Gastroesophageal sphincter (tissue), 4 donors: ENCODE data around the gene PLAAT2. TPM values are rescaled to one million over a fixed set of nuclear protein-coding genes. Genes with fewer than 3 reads are reported as not detected.

Source experiments
- ATAC-seq: fragments of 150-250 bp; one replicate; pipeline ENCODE4 v1.9.1; 2016; ENCODE audit warnings: mild to moderate bottlenecking, moderate library complexity
- H3K27ac ChIP-seq, 4 donors: fragments of 200-600 bp; sonication (generic) in 3 of 4; 1 replicate in 3 of 4; 2 replicates in 1 of 4; pipeline ENCODE4 v1.5.1; 2016 to 2019
- H3K27me3 ChIP-seq: fragments of 200-600 bp; sonication (generic); one replicate; pipeline ENCODE4 v1.5.1; 2019
- H3K36me3 ChIP-seq, 2 donors: fragments of 200-600 bp; sonication (generic); one replicate each; pipeline ENCODE4 v1.5.1; 2019; ENCODE audit warnings: control low read depth in 1 of 2
- H3K4me1 ChIP-seq, 3 donors: fragments of 200-600 bp; sonication (generic); 1 replicate in 2 of 3; 2 replicates in 1 of 3; pipeline ENCODE4 v1.5.1; 2016 to 2019; ENCODE audit warnings: control low read depth in 2 of 3
- H3K4me3 ChIP-seq, 2 donors: fragments of 200-600 bp; sonication (generic); one replicate each; pipeline ENCODE4 v1.5.1; 2019; ENCODE audit warnings: mild to moderate bottlenecking in 1 of 2, moderate library complexity in 1 of 2
- H3K9me3 ChIP-seq, 3 donors: fragments of 200-600 bp; sonication (generic); one replicate each; pipeline ENCODE4 v1.5.1; 2017 to 2019; ENCODE audit warnings: control low read depth in 2 of 3
- CTCF ChIP-seq, 4 experiments: fragments of 200-600 bp in 2 of 4; fragments of 450-650 bp in 2 of 4; sonication (generic) in 1 of 4; IDR thresholded peaks; one replicate each; pipeline ENCODE4 v1.5.1; 2017 to 2019; ENCODE audit warnings: antibody characterized with exemption in 4 of 4, mild to moderate bottlenecking in 2 of 4, moderate library complexity in 2 of 4
- EP300 ChIP-seq: sonication (generic); formaldehyde crosslinking; IDR thresholded peaks from one replicate; pipeline ENCODE4 v1.6.1; 2017; ENCODE audit warnings: antibody characterized with exemption, mild to moderate bottlenecking
- POLR2A ChIP-seq, 2 donors: fragments of 450-650 bp; IDR thresholded peaks; one replicate each; pipeline ENCODE4 v1.6.1; 2017; ENCODE audit warnings: antibody characterized with exemption in 2 of 2, mild to moderate bottlenecking in 2 of 2, moderate library complexity in 1 of 2
- POLR2AphosphoS5 ChIP-seq: sonication (generic); formaldehyde crosslinking; IDR thresholded peaks from one replicate; pipeline ENCODE4 v1.6.1; 2017; ENCODE audit warnings: antibody characterized with exemption
- WGBS, 2 donors: methylation state at CpG; one replicate each; pipeline ENCODE4 v1.1.5; 2018; ENCODE audit warnings: low coverage in 1 of 2; 5-methylcytosine and 5-hydroxymethylcytosine counted together
- total RNA-seq, 4 donors: library from RNA; depleted of rRNA; stranded (reverse); fragments of >200 nt; gene quantifications; one replicate each; pipeline ENCODE4 v1.1.0, GENCODE V29; 2016

The PLAAT2 gene
- total RNA-seq, 4 donors from 2014 or later = not detected

DNA sequence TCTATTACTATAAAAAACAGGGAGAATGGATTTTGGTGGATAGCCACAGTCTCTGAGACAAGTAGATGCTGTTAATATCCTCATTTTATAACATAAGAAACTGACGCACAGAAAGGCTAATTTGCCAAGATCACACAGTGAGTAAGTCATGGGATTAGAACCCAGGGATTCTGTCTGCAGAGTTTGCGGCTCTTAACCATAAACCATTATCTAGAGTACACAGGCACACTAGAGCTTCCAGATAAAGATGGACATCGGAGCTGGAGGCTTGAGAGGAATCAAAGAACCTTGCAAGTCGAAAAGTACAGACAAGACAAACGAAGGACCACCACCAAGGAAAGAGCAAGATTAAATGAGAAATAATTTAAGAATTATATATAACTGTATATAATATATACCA lies 46.0 kb downstream of the PLAAT2 start:
- WGBS, 2 donors = 87 to 100% methylated on average over 5 of the region's 5 CpGs
- Histone ChIP-seq H3K9me3 (no peaks in the 10 kb centered on the region), H3K27ac (no peak overlapping the region), H3K36me3 (no peaks in the 10 kb centered on the region), H3K4me3 (no peak overlapping the region), H3K4me1 (no peaks in the 10 kb centered on the region), H3K27me3 (no peaks in the 10 kb centered on the region)
- ATAC-seq = no peak
- TF ChIP-seq CTCF (IDR thresholded peaks at IDR 0.05) = no peak
- TF ChIP-seq POLR2AphosphoS5 = no peak
- no peak for TF ChIP-seq EP300
- TF ChIP-seq POLR2A (IDR thresholded peaks at IDR 0.05) = no peak

DNA sequence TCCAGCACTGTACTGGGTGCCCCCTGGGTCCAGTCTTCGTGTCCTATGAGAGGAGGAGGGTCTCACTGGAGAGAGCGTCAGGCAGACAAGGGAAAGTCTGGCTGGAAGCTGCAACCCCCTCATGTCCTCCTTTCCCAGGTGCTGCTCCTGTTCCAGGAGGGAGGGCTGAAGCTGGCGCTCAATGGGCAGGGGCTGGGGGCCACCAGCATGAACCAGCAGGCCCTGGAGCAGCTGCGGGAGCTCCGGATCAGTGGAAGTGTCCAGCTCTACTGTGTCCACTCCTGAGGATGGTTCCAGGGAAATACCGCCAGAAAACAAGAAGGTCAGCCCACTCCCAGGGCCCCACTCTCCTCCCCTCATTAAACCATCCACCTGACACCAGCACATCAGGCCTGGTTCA lies 47.1 kb downstream of the PLAAT2 start:
- H3K27me3 ChIP-seq = no peaks in the 10 kb centered on the region
- no peak for ATAC-seq
- 100% methylated on average over 1 of the region's 6 CpGs; no CpG with 5 or more reads in 1 of the 2 donors for WGBS, 2 donors
- H3K27ac ChIP-seq = no peak overlapping the region
- no peak overlapping the region for H3K4me3 ChIP-seq
- no peaks in the 10 kb centered on the region for H3K36me3 ChIP-seq
- TF ChIP-seq POLR2AphosphoS5 (no peak), POLR2A (IDR thresholded peaks at IDR 0.05) (no peak), EP300 (no peak), CTCF (IDR thresholded peaks at IDR 0.05) (no peak)
- H3K4me1 ChIP-seq = peaks cover 0 to 1% (median 0%) of the 10 kb centered on the region in 3 donors
- no peaks in the 10 kb centered on the region for H3K9me3 ChIP-seq

DNA sequence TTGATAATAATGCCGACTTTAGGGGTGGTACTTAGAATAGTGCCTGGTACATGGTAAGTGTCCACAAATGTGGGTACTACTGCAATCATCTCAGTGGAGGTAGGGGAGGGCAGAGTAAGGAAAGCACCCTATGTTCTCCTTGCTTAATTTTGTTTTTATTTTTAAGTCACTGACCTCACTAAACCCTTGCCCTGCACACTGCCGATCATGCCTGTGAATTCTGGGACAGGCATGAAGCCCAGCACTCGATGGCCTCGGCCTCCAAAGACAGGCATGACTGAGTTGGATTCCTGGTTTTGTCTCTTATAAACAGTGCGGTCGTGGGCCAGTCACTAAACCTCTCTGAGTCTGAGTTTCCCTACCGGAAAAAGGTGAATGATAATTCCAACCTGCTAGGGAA lies 50.4 kb downstream of the PLAAT2 start:
- H3K4me1 ChIP-seq = peaks cover 0 to 14% (median 6%) of the 10 kb centered on the region in 3 donors
- no peak for TF ChIP-seq EP300
- TF ChIP-seq POLR2AphosphoS5 = no peak
- no peak for TF ChIP-seq POLR2A (IDR thresholded peaks at IDR 0.05)
- no peak for TF ChIP-seq CTCF (IDR thresholded peaks at IDR 0.05)
- no peak for ATAC-seq
- H3K36me3 ChIP-seq = no peaks in the 10 kb centered on the region
- no peaks in the 10 kb centered on the region for H3K27me3 ChIP-seq
- 92 to 100% methylated on average over 2 to 3 of the region's 7 CpGs for WGBS, 2 donors
- H3K9me3 ChIP-seq = no peaks in the 10 kb centered on the region
- H3K4me3 ChIP-seq = no peak overlapping the region
- no peak overlapping the region for H3K27ac ChIP-seq

GRCh38 chr11:63511048-63511748 lies 52.0 kb downstream of the PLAAT2 start:
- Histone ChIP-seq H3K27me3 (no peaks in the 10 kb centered on the region), H3K36me3 (no peaks in the 10 kb centered on the region), H3K4me1 (peaks cover 0 to 14% (median 6%) of the 10 kb centered on the region in 3 donors), H3K27ac (no peak overlapping the region), H3K9me3 (no peaks in the 10 kb centered on the region), H3K4me3 (no peak overlapping the region)
- no peak for TF ChIP-seq CTCF (IDR thresholded peaks at IDR 0.05)
- no peak for TF ChIP-seq POLR2A (IDR thresholded peaks at IDR 0.05)
- TF ChIP-seq POLR2AphosphoS5 = no peak
- TF ChIP-seq EP300 = no peak
- WGBS, 2 donors = 80 to 87% methylated on average over 1 to 8 of the region's 11 CpGs
- no peak for ATAC-seq

GRCh38 chr11:63510360-63511047 lies 52.7 kb downstream of the PLAAT2 start:
- no peaks in the 10 kb centered on the region for H3K27me3 ChIP-seq
- ATAC-seq = peak; percentile 71
- H3K36me3 ChIP-seq = no peaks in the 10 kb centered on the region
- peak overlapping the region in 1 of 4 donors; percentile 43 for H3K27ac ChIP-seq
- no peaks in the 10 kb centered on the region for H3K9me3 ChIP-seq
- peaks cover 0 to 19% (median 6%) of the 10 kb centered on the region in 3 donors for H3K4me1 ChIP-seq
- TF ChIP-seq POLR2A (IDR thresholded peaks at IDR 0.05) (no peak), EP300 (no peak), POLR2AphosphoS5 (no peak), CTCF (IDR thresholded peaks at IDR 0.05) (no peak)
- no peak overlapping the region for H3K4me3 ChIP-seq
- WGBS, 2 donors = 87 to 90% methylated on average over 2 to 3 of the region's 7 CpGs
